Left colon (tissue), 2 donors: ENCODE data around the gene ACTN1. TPM values are rescaled to one million over a fixed set of nuclear protein-coding genes. Genes with fewer than 3 reads are reported as not detected.

Source experiments
- ATAC-seq: fragments of 200-7000 bp; cut with Tn5 transposase; one replicate; pipeline ENCODE4 v1.9.1; 2020; ENCODE audit warnings: mild to moderate bottlenecking, moderate library complexity
- DNase-seq, 2 donors: peaks; one replicate each; pipeline ENCODE4 v3.0.0-alpha.2; 2020
- intact Hi-C, 2 donors: fragments of 100-400 bp; cut with DNase I in 1 of 2; cut with micrococcal nuclease in 1 of 2; formaldehyde crosslinking; loops; one replicate each; pipeline versions ENCODE4 v1.11.2 to v1.14.0; 2022; cut with DNase I, micrococcal nuclease
- total RNA-seq, 2 donors: library from RNA; stranded (reverse); fragmentation: NEBNext Ultra II Directional; extraction: Animal tissue kit (Norgen Biotek cat#: 25700); gene quantifications; one replicate each; pipeline ENCODE4 v1.2.1, GENCODE V29; 2021
- donor health status: DM: no; HTN: no; CAD: no.
- donor health status: DM: yes; HTN: yes; CAD: no.

Gene ACTN1
- total RNA-seq, 2 donors from 2014 or later: 89.9 to 132 TPM

DNA sequence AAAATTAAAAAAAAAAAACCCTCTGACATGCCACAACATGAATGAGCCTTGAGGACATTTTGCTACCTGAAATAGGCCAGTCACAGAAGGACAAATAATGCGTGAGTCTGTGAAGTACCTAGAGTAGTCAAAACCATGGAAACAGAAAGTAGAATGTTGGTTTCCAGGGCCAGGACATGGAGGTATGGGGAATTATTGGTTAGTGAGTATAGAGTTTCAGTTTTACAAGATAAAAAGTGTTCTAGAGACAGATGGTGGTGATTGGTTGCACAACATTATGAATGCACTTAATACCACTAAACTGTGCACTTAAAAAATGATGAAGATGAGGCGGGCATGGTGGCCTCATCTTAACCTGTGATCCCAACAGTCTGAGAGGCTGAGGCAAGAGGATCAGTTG is 138.6 kb downstream of the ACTN1 start:
- DNase-seq: no peak
- intact Hi-C loops: no loop called here
- ATAC-seq: no peak

DNA sequence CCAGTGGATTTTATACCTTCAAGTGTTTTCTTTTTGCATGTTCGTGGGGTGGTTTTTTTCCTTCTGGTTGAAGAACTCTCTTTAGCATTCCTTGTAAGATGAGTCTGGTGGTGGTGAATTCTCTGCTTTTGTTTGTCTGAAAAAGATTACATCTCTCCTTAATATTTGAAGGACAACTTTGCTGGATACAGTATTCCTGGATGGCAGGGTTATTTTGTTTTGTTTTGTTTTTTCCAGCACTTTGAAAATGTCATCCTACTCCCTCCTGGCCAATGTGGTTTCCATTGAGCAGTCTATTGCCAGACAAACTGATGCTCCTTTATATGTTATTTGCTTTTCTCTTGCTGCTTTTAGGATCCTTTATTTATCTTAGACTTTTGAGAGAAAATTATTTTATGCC is 143.0 kb downstream of the ACTN1 start:
- intact Hi-C loops: loop anchor here in 1 of 2 donors (10.0 kb wide), 1 partner anchor 1001 kb away; no protein-coding TSS in a partner anchor
- ATAC-seq: no peak
- no peak for DNase-seq

DNA sequence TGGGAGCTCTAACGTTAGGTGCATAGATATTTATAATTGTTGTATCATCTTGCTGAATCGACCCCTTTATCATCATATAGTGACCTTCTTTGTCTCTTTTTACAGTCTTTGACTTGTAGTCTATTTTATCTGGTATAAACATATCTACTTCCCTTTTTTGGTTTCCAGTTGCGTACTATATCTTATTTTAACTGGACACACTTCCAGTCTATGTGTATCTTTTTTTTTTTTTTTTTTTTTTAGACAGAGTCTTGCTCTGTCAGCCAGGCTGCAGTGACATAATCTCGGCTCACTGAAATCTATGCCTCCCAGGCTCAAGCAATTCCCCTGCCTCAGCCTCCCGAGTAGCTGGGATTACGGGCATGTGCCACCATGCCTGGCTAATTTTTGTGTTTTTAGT is 144.3 kb downstream of the ACTN1 start:
- DNase-seq (no peak), ATAC-seq (no peak)
- intact Hi-C loops: loop anchor here in 1 of 2 donors (10.0 kb wide), 1 partner anchor 1000 kb away; no protein-coding TSS in a partner anchor

DNA sequence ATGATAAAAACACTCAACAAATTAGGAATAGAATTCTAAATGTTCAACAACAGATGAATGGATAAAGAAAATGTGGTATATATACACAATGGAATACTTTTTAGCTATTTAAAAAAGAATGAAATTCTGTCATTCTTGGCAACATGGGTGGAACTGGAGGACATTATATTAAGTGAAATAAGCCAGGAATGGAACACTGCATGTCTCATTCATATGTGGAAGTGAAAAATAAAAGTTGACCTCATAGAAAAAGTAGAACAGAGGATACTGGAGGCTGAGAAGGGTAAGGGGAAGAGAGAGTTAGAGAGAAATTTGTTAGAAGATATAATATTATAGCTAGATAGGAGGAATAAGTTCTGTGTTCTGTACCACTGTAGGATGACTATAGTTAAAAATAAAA is 150.4 kb downstream of the ACTN1 start:
- intact Hi-C loops: no loop called here
- ATAC-seq (no peak), DNase-seq (no peak)

DNA sequence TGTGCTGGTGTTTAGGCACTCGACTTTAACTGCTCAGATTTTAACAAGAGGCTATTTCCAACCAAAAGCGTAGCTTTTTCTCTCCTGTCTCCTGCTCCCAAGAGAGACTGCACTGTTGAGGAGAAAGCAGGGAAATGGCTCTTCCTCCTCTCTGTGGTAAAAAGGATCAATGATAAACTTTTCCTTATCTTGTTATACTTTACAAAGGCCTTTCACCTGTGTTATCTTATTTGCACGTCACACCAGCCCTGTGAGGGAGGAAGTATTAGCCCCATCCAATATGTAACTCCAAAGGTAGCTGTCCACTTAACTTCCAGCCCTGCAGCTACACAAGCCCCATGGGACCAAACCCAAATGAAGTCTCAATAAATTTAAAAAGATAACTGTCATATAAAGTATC is 153.4 kb downstream of the ACTN1 start:
- ATAC-seq: peak; percentile 35
- intact Hi-C loops: no loop called here

DNA sequence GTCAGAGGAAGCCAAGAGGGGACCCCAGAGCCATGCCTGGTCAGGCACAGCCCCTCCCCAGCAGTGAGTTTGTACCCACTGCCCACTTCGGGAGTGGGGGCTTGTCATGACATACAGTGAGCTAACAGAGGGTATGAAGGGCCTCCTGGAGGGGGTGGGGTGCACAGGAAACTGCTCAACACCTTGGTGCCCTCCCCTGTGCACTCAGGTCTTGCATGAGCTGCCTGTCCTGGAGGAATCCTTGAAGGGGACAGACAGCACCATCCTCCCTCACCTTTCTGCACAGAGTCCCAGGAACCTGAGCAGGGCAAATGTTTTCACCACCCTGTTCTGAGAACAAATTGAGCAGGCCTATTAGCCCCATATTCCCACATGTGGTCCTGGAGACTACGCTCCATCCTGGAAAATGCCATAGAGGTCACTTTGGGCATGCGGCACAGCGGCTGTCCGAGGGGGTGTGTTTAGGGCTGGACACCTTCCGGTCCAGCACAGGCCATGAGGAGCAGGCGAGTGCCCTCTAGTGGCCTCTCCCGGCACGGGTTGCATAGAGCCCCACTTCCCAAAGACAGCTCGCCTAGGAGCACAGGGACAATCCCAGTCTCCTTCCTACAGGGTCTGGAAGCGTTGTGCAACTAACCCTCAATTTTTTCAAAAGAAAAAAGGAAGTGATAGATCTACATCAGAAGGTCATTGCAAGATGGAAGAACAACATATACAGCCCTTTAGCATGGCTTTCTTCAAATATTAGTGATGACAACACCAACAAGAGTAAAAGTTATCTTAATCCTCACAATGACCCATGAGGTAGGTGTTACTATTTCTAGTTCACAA is 154.4 kb downstream of the ACTN1 start:
- intact Hi-C loops: loop anchor here in 1 of 2 donors (5.0 kb wide), 1 partner anchor 882 kb away; no protein-coding TSS in a partner anchor
- ATAC-seq: peak; percentile 93
- peak; percentile 76 to 93 for DNase-seq

More for the DNA sequence above, 153.4 kb downstream of the ACTN1 start:
- no peak for DNase-seq

DNA sequence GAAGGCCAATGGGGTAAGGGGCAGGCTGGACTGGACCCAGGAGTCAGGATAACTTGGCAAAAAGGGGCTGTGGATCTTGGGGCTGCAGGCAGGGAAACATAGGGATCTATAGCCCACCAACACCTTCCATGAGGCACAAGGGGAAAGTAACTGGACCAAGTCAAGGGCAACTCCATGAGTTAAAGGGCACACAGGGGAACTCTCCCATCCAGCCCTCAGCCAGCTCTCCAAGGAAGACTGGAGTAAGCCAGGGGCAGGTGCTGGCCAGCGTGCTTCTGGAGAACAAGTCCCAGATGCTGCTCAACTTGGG is 154.9 kb downstream of the ACTN1 start:
- no peak for DNase-seq
- intact Hi-C loops: loop anchor here in 1 of 2 donors (5.0 kb wide), 1 partner anchor 882 kb away; no protein-coding TSS in a partner anchor
- ATAC-seq: no peak

Other genes with a start within 250 kb of the ACTN1 start
- 100 to 1,000 TPM in 1 of 2 donors, 10 to 100 TPM in 1; 79.2 to 127 TPM for gene ZFP36L1, start 186.2 kb downstream of the ACTN1 start, total RNA-seq
- 10 to 100 TPM; 38.6 to 42.3 TPM for gene DCAF5, start 173.8 kb upstream of the ACTN1 start, total RNA-seq
- 10 to 100 TPM; 24.3 to 25.1 TPM for gene EXD2, start 212.2 kb upstream of the ACTN1 start, total RNA-seq